ENCODE measurements around the gene SMOC2. TPM values are rescaled to one million over a fixed set of nuclear protein-coding genes. Genes with fewer than 3 reads are reported as not detected.
"Not testable (repeated sequence)": the region's sequence is repeated elsewhere in the genome, so short reads cannot be mapped to it uniquely, and the experiment has no call there.

The SMOC2 gene
- total and polyA plus RNA-seq, 2 donors, result 61.1 to 176 TPM

GRCh38 chr6:168527451-168528210 lies 86.6 kb downstream of the SMOC2 start:
- WGBS, result 91% methylated on average over 25 of the region's 25 CpGs
- Histone ChIP-seq H3K4me1 (ENCODE audit: insufficient read depth) (no peaks in the 10 kb centered on the region), H3K36me3 (ENCODE audit: insufficient read depth) (no peaks in the 10 kb centered on the region), H3K4me3 (ENCODE audit: low read depth, low read length) (no peak overlapping the region), H3K27ac (ENCODE audit: low read depth) (no peak overlapping the region)
- DNase-seq (ENCODE audit: extremely low spot score), result no peak

- 79% methylated on average over 3 of the region's 3 CpGs for WGBS
- no peak overlapping the region for H3K27ac ChIP-seq (ENCODE audit: low read depth)
- H3K4me1 ChIP-seq (ENCODE audit: insufficient read depth), result no peaks in the 10 kb centered on the region
- no peak for DNase-seq (ENCODE audit: extremely low spot score)
- H3K36me3 ChIP-seq (ENCODE audit: insufficient read depth), result no peaks in the 10 kb centered on the region
- H3K4me3 ChIP-seq (ENCODE audit: low read depth, low read length), result no peak overlapping the region
Measured at GRCh38 chr6:168528474-168529095, 87.6 kb downstream of the SMOC2 start.

GRCh38 chr6:168529214-168529613 lies 88.2 kb downstream of the SMOC2 start:
- WGBS, result 94% methylated on average over 18 of the region's 18 CpGs
- no peak overlapping the region for H3K4me3 ChIP-seq (ENCODE audit: low read depth, low read length)
- H3K27ac ChIP-seq (ENCODE audit: low read depth), result no peak overlapping the region
- no peaks in the 10 kb centered on the region for H3K36me3 ChIP-seq (ENCODE audit: insufficient read depth)
- DNase-seq (ENCODE audit: extremely low spot score), result no peak
- H3K4me1 ChIP-seq (ENCODE audit: insufficient read depth), result no peaks in the 10 kb centered on the region

GRCh38 chr6:168530653-168531071 lies 89.7 kb downstream of the SMOC2 start:
- WGBS, result 87% methylated on average over 12 of the region's 12 CpGs
- no peaks in the 10 kb centered on the region for H3K36me3 ChIP-seq (ENCODE audit: insufficient read depth)
- no peak for DNase-seq (ENCODE audit: extremely low spot score)
- H3K4me3 ChIP-seq (ENCODE audit: low read depth, low read length), result no peak overlapping the region
- H3K4me1 ChIP-seq (ENCODE audit: insufficient read depth), result no peaks in the 10 kb centered on the region
- no peak overlapping the region for H3K27ac ChIP-seq (ENCODE audit: low read depth)

- no peak overlapping the region for H3K4me3 ChIP-seq (ENCODE audit: low read depth, low read length)
- H3K27ac ChIP-seq (ENCODE audit: low read depth), result no peak overlapping the region
- DNase-seq (ENCODE audit: extremely low spot score), result no peak
- WGBS, result 72% methylated on average over 5 of the region's 5 CpGs
- H3K36me3 ChIP-seq (ENCODE audit: insufficient read depth), result no peaks in the 10 kb centered on the region
- no peaks in the 10 kb centered on the region for H3K4me1 ChIP-seq (ENCODE audit: insufficient read depth)
Measured at GRCh38 chr6:168532070-168532469, 91.1 kb downstream of the SMOC2 start.

- no peak for DNase-seq (ENCODE audit: extremely low spot score)
- WGBS, result 20% methylated on average over 4 of the region's 4 CpGs
- H3K36me3 ChIP-seq (ENCODE audit: insufficient read depth), result no peaks in the 10 kb centered on the region
- H3K4me1 ChIP-seq (ENCODE audit: insufficient read depth), result peaks cover 2% of the 10 kb centered on the region
- H3K27ac ChIP-seq (ENCODE audit: low read depth), result no peak overlapping the region
- H3K4me3 ChIP-seq (ENCODE audit: low read depth, low read length), result no peak overlapping the region
Measured at GRCh38 chr6:168533414-168533813, 92.4 kb downstream of the SMOC2 start.

- WGBS, result 84% methylated on average over 6 of the region's 6 CpGs
Measured at GRCh38 chr6:168534265-168534664, 93.3 kb downstream of the SMOC2 start.

GRCh38 chr6:168535711-168536110 lies 94.7 kb downstream of the SMOC2 start:
- Histone ChIP-seq H3K27ac (ENCODE audit: low read depth) (no peak overlapping the region), H3K4me3 (ENCODE audit: low read depth, low read length) (no peak overlapping the region), H3K4me1 (ENCODE audit: insufficient read depth) (peaks cover 2% of the 10 kb centered on the region), H3K36me3 (ENCODE audit: insufficient read depth) (no peaks in the 10 kb centered on the region)
- DNase-seq (ENCODE audit: extremely low spot score), result no peak
- WGBS, result 89% methylated on average over 22 of the region's 22 CpGs

More at GRCh38 chr6:168534265-168534664, 93.3 kb downstream of the SMOC2 start:
- H3K27ac ChIP-seq (ENCODE audit: low read depth), result no peak overlapping the region
- H3K36me3 ChIP-seq (ENCODE audit: insufficient read depth), result no peaks in the 10 kb centered on the region
- no peak overlapping the region for H3K4me3 ChIP-seq (ENCODE audit: low read depth, low read length)
- DNase-seq (ENCODE audit: extremely low spot score), result no peak
- H3K4me1 ChIP-seq (ENCODE audit: insufficient read depth), result peaks cover 2% of the 10 kb centered on the region

GRCh38 chr6:168536196-168536595 lies 95.2 kb downstream of the SMOC2 start:
- no peaks in the 10 kb centered on the region for H3K36me3 ChIP-seq (ENCODE audit: insufficient read depth)
- H3K27ac ChIP-seq (ENCODE audit: low read depth), result no peak overlapping the region
- peaks cover 2% of the 10 kb centered on the region for H3K4me1 ChIP-seq (ENCODE audit: insufficient read depth)
- H3K4me3 ChIP-seq (ENCODE audit: low read depth, low read length), result no peak overlapping the region
- WGBS, result 75% methylated on average over 7 of the region's 7 CpGs
- DNase-seq (ENCODE audit: extremely low spot score), result no peak

GRCh38 chr6:168536665-168537539 lies 95.9 kb downstream of the SMOC2 start:
- Histone ChIP-seq H3K4me3 (ENCODE audit: low read depth, low read length) (no peak overlapping the region), H3K27ac (ENCODE audit: low read depth) (no peak overlapping the region), H3K4me1 (ENCODE audit: insufficient read depth) (peaks cover 2% of the 10 kb centered on the region), H3K36me3 (ENCODE audit: insufficient read depth) (no peaks in the 10 kb centered on the region)
- no peak for DNase-seq (ENCODE audit: extremely low spot score)
- 64% methylated on average over 17 of the region's 17 CpGs for WGBS

GRCh38 chr6:168537540-168537884 lies 96.5 kb downstream of the SMOC2 start:
- Histone ChIP-seq H3K4me3 (ENCODE audit: low read depth, low read length) (no peak overlapping the region), H3K27ac (ENCODE audit: low read depth) (no peak overlapping the region)
- 56% methylated on average over 10 of the region's 10 CpGs for WGBS

GRCh38 chr6:168538188-168538891 lies 97.4 kb downstream of the SMOC2 start:
- H3K4me1 ChIP-seq (ENCODE audit: insufficient read depth), result not testable (repeated sequence)
- WGBS, result 86% methylated on average over 14 of the region's 14 CpGs

More at GRCh38 chr6:168537540-168537884, 96.5 kb downstream of the SMOC2 start:
- DNase-seq (ENCODE audit: extremely low spot score), result no peak
- Histone ChIP-seq H3K4me1 (ENCODE audit: insufficient read depth) (peaks cover 2% of the 10 kb centered on the region), H3K36me3 (ENCODE audit: insufficient read depth) (no peaks in the 10 kb centered on the region)

More at GRCh38 chr6:168538188-168538891, 97.4 kb downstream of the SMOC2 start:
- H3K27ac ChIP-seq (ENCODE audit: low read depth); H3K36me3 ChIP-seq (ENCODE audit: insufficient read depth); DNase-seq (ENCODE audit: extremely low spot score); H3K4me3 ChIP-seq (ENCODE audit: low read depth, low read length): not testable (repeated sequence)

Measured in urinary bladder (tissue), 4 donors.